Activated T-cell treated with anti-CD3 and anti-CD28 coated beads for 1 hour (primary cell): ENCODE results near the gene GRIN3A.

ENCODE experiments used
- DNase-seq: peaks from one replicate; pipeline ENCODE4 v3.0.0-alpha.2; 2020; ENCODE audit warnings: low read depth

The GRIN3A gene

GRCh38 chr9:101705135-101705661 lies 33.2 kb downstream of the GRIN3A start:
- peak; percentile 13 for DNase-seq

- DNase-seq, result no peak
Observed at GRCh38 chr9:101702257-101702656, 36.2 kb downstream of the GRIN3A start.

- no peak for DNase-seq
Observed at GRCh38 chr9:101693546-101694336, 44.7 kb downstream of the GRIN3A start.

GRCh38 chr9:101691657-101692056 lies 46.8 kb downstream of the GRIN3A start:
- DNase-seq, result no peak

GRCh38 chr9:101689039-101689438 lies 49.4 kb downstream of the GRIN3A start:
- no peak for DNase-seq

GRCh38 chr9:101684665-101685064 lies 53.8 kb downstream of the GRIN3A start:
- DNase-seq, result no peak

- no peak for DNase-seq
Observed at GRCh38 chr9:101683236-101683635, 55.2 kb downstream of the GRIN3A start.

GRCh38 chr9:101677861-101678260 lies 60.6 kb downstream of the GRIN3A start:
- DNase-seq, result no peak

GRCh38 chr9:101675341-101675740 lies 63.1 kb downstream of the GRIN3A start:
- DNase-seq, result no peak

GRCh38 chr9:101674165-101674564 lies 64.3 kb downstream of the GRIN3A start:
- no peak for DNase-seq

GRCh38 chr9:101673642-101674041 lies 64.8 kb downstream of the GRIN3A start:
- DNase-seq, result no peak

GRCh38 chr9:101671567-101671966 lies 66.9 kb downstream of the GRIN3A start:
- DNase-seq, result no peak

- no peak for DNase-seq
Observed at GRCh38 chr9:101668421-101668820, 70.0 kb downstream of the GRIN3A start.

- DNase-seq, result no peak
Observed at GRCh38 chr9:101664453-101664852, 74.0 kb downstream of the GRIN3A start.

- DNase-seq, result no peak
Observed at GRCh38 chr9:101652601-101653175, 85.8 kb downstream of the GRIN3A start.

- no peak for DNase-seq
Observed at GRCh38 chr9:101650142-101650541, 88.3 kb downstream of the GRIN3A start.

- DNase-seq, result no peak
Observed at GRCh38 chr9:101648493-101648892, 90.0 kb downstream of the GRIN3A start.

GRCh38 chr9:101639785-101640665 lies 98.4 kb downstream of the GRIN3A start:
- DNase-seq, result no peak

GRCh38 chr9:101639311-101639710 lies 99.1 kb downstream of the GRIN3A start:
- DNase-seq, result no peak

GRCh38 chr9:101636247-101636646 lies 102.2 kb downstream of the GRIN3A start:
- no peak for DNase-seq

GRCh38 chr9:101635473-101635872 lies 103.0 kb downstream of the GRIN3A start:
- DNase-seq, result no peak

- no peak for DNase-seq
Observed at GRCh38 chr9:101634741-101635409, 103.6 kb downstream of the GRIN3A start.
